HPDE6-E6E7 (cell line): ENCODE measurements around the gene CTNNA3.

Experiments
- DNase-seq: peaks from one replicate; pipeline ENCODE4 v3.0.0; 2011; ENCODE audit warnings: missing footprints; ENCODE audit errors: extremely low spot score

CTNNA3 gene

DNA sequence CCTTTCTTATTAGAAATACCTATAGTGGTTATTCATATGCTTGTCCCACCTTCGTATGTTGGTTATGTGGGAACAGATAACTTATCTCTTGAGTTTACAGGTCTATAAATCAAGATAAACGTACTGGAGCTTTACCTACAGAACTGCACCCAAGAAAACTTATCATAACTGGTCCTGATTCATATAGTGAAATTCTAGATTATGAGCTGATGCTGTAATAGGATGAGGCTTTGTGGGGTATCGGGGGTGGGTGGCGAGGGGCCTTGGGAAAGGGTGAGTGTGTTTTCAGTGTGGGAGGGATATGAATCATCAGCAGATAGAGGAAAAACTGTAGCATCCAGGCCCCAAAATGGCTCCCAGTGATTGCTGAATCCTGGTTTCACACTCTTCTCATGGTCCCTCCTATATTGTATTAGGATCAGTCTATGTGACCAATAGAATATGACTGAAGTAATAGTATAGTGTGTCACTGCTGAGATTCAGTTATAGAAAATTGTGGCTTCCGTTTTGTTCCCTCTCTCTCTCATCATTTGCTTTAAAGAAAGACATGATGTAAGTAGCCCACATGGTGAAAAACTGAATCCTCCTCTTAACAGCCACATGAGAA, 1476.9 kb downstream of the CTNNA3 start:
- DNase-seq, result no peak

DNA sequence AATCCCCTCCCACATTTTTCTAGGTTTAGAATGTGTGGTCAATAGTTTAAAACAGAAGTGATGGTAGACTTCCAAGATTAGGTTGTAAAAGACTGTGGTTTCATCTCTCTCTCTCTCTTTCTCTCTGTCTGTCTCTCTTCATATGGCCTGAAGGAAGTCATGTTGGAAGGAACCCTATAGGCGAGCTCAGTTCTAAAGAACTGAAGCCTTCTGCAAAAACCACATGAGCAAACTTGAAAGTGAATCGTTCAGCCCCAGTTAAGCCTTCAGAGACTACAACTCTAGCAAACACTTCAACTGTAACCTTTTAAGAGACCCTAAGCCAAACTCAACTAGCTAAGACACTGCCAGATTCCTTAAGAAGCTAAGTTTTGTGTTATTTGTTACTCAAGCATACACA, 1477.7 kb downstream of the CTNNA3 start:
- no peak for DNase-seq

DNA sequence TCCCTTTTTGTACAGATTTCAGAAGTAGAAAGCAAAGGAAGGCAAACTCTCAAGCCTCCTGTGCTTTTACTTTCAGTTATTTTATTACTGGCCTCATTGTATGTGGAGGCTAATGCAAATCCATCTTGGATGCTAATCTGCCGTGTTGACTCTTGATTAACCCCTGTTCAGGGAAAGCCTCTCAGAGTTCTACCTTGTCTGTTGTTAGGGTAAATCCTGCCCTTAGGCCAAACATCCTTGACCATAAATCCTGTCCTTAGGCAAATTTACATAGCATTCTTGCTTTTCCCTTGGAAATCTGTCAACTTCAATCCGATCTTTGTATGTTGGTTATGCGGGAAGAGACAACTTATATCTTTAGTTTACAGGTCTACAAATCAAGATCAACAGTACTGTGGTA, 1480.1 kb downstream of the CTNNA3 start:
- no peak for DNase-seq

DNA sequence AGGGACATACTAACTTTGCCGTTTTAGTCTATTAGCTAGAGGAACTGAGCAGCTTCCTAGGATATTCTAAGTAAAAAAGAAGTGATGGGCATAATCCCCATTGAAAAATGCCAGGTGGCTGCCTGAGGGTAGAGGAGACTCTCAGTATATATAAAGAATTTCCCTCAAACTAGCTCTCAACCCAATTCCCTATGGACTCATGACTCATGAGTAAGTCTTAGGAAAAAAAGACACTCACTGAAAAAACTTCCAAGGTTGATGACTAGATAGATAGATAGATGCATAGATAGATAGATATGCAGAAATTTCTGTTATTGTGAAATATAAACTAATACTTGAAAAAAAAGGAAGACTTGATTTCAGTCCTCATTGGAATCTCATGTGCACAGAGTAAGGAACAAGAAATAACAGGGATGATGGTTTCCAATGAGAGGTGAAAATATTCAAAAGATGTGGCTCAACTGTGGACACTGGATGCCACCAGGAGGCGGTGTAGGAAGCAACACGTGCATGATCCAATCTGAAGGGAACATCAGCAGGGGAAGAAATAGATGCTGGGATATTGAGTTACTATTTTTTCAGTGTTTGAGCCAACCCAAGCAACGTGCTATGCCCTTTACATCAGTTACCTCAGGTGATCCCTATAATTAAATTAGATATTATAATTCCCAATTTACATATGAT, 1481.1 kb downstream of the CTNNA3 start:
- DNase-seq, result no peak

DNA sequence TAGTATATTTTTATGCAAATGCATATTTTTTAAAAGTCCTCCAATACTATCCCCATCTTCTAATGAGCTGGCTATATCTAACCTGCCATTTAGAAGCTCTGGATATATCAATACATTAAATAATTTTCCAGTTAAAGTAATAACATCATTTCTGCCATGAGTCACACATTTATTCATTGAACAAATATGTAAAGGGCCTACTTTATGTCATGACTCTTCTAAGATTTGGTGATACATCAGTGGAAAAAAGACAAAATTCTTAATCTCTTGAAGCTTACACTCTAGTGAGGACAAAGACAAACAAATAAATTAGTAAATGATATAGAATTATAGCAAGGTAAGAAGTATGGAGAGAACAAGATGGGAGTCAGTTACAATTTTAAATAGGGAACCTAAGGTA, 1487.0 kb downstream of the CTNNA3 start:
- no peak for DNase-seq

DNA sequence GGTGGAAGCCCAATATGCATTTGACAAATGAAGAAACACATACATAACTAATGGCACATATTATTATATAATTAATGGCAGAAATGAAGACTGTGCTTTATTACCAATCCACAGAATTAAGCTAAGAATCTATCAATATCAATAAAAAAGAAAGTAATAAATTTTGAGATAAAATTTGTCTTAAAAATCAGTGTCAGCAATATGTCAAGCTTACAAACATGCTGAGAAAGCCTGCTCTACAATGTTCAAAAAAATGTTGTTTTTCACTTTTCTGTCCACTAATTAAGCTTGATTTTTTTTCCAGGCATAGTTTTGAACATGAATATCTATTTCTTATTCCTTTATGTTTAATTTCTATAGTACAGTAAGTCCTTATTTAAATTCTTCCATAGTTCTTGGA, 1491.2 kb downstream of the CTNNA3 start:
- DNase-seq, result no peak

DNA sequence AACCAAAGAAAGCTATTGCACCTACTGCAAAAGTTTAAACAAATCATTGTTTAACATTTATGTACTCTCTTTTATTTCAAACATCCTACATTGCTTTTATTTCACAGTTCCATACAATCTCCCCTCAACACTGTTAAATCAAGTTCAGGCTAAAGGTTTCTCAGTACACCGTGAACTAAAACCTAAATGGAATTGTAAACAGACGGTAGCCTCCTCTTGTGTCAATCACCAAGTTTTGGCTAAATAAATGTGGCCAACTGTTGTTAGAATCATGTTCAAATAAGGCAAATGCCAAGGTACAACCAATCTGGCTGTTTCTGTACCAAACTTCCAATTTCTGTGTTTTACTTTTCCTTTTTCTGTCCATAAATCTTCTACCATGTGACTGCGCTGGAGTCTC, 1493.9 kb downstream of the CTNNA3 start:
- DNase-seq, result no peak

DNA sequence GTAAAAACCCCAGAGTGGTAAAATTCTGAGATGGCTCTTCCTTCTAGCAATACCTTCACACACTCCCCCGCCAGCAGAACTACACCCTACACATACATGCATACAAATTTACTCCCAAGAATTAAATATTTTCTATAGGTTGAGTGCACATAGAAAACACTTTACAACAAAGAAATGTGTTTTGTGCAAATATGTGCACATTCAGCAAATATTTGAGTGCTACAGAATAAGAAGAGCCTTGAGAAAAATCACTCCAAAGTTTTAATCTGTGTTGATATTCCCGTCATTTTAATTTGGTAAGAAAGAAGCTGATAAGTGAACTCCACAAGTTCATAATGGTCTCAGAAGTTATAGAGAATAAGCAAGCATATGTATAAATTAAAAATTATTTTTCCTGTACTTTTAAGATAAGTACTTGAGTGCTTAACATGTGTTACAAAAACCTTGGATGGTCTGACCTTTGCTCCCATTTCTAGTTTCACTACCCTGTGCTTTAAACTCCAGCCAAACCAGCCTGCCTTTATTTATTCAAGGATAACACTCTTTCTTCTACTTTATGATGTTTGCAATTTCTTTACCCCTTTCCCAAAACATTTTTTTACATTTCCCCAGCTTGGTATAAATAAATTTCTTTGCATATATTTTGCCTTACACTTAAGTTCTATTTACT, 1503.7 kb downstream of the CTNNA3 start:
- no peak for DNase-seq

DNA sequence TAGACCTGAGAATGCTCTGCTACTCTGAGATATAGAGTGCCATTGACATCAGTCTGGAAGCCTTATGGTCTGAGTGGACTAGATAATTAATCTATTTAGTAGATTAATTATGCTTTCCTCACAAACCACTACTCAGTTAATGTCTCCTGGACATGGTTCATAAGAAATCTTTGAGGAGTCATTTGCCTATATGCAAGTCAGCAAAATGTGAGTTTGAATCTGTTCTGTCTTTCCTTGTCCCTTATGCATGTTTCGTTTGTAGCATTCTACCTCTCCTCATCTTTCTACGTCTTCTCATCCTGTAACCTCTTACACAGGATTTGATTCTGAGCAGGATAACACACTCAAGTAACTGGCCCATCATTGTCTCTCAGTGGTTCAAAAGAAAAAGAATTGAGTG, 1505.6 kb downstream of the CTNNA3 start:
- no peak for DNase-seq

DNA sequence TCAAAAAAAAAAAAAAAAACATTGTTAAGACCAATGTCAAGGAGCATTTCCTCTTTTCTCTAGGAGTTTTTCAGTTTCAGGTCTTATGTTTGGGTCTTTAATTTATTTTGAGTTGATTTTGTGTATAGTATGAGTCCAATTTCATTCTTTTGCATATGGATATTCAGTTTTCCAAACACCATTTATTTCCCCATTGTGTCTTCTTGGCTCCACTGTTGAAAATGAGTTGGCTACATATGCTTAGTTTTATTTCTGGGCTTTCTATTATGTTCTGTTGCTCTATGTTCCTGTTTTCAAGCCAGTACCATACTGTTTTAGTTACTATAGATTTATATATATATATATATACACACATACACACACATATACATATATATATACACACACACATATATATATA, 1506.7 kb downstream of the CTNNA3 start:
- no peak for DNase-seq

DNA sequence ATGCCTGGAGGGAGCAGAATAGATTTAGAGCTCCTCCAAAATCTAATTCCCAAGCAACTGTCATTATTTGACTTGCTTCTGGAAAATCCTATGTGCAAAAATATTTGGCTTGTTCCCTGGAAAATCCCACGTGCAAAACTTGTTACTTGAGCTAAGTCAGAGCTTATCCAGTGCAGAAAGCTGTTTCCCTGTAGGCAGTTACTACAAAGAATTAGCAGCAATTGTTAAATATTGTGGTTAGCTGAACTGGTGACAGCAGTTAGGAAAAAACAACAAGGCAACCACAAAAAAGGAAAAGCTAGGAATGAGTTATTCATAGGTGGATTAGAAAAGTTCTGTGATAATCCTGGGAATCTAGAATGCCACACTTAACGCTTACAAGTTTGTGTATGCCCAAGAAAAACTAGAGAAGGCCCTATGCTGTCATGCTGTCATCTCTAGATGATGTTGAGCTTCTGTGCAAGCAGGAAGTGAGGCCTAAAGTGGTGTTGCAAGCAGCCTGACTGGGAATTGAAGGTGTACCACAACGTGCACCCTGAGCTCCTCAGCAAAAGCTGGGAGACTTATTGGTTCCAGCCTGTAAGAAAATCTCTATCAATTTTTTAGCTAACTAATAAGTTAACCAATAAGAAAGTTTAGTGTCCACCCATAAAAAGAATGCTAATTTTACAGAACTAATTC, 1508.8 kb downstream of the CTNNA3 start:
- DNase-seq, result no peak

DNA sequence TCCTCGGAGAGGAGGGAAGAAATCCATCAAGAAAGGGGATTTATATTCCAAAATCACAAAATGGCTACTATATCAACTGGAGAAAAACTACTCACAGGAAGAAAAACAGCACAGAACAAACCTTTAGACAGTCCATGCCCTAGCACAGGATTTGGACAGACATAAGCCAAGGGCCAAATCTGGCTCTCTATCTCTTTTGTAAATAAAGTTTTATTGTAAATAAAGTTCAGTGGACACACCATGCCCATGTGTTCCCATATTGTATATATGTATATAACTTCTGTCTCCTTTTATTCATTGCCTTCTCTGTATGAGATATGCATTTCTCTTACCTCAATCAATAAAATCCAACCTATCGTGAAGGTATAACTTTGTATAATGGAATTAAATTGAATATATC, 1513.0 kb downstream of the CTNNA3 start:
- no peak for DNase-seq

DNA sequence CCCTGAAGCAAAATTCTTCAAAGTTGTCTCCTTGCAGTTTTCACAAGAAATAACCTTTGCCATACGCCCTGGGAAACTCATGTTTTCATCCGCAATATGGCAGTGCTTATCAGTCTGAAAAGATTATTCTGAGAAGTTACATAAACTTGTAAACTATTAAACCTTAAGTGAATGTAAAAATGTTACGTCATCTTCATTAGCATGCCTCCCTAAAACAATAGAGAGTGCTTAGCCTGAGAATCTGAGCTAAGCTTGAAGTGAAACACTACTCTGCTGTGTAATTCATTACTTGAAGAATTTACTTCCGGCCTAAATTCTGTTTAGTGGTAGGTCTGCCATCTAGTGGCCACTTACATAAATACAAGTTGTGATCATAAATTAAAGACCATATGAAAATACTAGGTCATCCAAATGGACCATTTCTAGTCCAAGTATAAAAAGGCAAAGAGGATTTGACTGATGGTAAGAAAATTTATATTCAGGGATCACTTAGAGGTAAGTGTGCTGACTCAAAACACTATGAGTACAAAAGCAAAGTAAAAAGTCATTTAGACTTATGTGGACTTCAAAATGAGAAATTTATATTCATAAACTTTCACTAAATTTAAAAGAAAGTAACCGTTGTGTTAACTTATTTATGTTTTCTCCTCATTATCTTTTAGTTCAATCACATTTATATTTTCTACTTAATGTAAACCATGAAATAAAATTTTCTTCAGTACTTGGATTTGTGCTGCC, 1515.2 kb downstream of the CTNNA3 start:
- peak; percentile 14 for DNase-seq

DNA sequence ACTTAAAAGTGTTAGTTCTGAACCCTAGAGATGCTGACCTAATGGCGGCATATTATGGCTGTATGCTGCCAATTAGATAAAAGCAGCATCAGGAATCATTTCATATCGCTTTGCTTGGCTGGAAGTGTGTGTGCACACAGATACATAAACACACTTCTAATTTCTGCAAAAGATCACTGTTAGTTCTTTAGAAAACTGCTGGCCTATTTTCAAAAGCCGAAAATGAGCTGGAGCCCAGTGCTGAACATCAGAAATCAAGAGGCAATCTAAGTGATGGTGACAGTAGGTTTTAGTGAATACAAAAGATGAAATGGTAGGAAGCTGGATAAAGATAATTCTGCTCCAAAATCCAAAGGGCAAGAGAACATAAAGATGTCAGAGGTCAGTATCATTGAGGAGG, 1516.0 kb downstream of the CTNNA3 start:
- DNase-seq, result no peak

DNA sequence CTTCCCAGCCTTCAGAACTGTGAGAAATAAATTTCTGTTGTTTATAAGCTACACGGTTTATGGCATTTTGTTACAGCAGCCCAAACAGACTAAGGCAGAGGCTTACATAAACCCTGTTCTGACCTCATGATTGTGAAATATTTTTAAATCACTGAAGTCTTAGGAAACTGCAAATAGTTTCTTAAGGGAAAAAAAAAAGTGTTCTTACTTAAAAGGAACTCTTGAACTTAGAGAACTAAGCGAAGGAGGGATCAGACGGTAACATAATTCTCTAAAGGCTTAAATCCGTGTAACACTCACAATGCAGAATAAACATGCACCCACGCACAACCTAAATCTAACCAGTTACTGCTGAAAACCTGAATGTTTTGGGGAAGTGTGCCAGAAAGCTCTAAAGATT, 1519.2 kb downstream of the CTNNA3 start:
- DNase-seq, result no peak

DNA sequence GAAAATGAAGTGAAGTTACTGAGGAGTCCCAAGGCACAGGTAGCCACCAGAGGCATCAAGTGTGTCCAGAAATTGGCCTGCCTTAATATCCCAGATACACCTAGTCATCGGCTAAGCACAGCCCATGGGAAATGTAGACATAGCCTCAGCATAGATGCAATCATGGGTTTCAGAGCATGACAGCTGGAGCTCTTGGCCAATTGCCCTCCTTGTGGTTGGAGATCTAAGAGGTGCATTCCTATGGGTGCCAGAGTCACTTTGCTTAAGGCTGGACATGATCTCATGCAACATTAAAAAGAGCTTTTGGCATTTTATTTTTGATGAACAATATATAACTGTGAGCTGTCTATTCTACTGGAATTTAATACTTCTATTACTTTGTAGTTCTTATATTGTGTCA, 1528.2 kb downstream of the CTNNA3 start:
- peak; percentile 3 for DNase-seq

DNA sequence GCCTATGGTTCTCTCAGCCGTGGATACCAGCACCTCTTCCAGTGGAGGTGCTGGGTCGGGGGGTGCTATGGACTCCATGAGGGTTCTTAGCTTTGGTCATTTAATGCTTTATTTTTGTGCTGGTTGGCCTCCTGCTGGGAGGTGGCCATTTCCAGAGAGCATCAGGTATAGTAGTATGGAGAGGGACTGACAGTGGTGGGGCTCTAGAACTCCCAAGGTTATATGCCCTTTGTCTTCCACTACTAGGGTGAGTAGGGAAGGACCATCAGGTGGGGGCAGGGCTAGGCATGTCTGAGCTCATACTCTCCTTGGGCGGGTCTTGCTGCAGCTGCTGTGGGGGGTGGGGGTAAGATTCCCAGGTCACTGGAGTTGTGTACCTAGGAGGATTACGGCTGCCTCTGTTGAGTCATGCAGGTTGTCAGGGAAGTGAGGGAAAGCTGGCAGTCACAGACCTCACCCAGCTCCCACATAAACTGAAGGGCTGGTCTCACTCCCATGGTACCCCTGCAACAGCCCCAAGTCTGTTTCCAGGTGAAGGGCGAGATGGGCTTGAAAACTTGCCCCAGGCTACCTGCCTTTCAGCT, 1533.3 kb downstream of the CTNNA3 start:
- DNase-seq, result no peak

DNA sequence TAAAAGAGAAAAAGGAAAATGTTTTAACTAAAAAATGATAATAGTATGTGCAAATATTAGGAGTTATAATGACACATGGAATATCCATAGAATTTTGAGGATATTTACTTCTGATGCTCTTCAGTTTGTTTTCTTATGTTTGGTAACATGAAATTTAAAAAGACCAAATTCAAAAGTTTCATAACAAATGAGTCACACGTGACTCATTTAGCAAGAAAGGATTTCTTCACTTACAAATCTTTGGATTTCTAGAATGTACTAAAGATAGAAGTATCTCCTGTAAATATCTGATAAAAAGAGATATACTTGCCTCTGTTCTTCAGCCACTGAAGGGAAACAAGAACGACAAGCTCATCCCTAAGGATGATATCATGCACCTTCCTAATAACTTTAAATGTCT, 1544.6 kb downstream of the CTNNA3 start:
- no peak for DNase-seq

DNA sequence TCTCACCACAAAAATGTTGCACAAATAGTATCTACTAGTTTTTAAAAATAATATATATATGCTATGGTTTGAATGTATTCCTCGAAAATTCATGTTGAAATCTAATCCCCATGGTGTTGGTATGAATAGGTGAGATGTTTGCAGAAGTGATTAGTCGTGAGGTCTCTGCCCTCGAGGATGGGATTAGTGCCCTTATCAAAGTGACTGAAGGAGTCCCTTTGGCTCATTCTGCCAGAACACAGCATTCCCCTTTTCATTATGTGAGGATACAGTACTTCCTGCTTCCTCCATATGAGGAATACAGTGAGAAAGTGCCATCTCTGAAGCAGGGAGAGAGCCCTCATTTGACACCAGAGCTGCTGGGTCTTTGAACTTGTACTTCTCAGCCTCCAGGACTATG, 1547.7 kb downstream of the CTNNA3 start:
- no peak for DNase-seq

DNA sequence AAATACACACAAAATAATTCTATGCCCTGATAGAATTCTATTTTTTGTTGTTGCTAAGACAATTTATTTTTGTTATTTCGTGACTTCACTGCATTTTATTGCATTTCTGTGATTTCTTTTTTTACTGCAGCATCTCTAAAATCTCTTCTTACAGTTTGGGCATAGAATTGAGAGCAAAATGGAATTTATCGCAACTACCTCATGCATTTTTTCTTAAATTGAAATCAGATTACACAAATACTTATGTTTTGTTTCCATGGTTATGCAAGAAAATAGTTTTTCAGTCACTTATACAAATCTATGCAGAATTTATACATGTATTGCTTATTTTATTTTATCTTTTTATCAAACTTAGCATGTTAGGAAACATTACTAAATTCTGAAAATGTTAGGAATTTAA, 1552.0 kb downstream of the CTNNA3 start:
- DNase-seq, result no peak

DNA sequence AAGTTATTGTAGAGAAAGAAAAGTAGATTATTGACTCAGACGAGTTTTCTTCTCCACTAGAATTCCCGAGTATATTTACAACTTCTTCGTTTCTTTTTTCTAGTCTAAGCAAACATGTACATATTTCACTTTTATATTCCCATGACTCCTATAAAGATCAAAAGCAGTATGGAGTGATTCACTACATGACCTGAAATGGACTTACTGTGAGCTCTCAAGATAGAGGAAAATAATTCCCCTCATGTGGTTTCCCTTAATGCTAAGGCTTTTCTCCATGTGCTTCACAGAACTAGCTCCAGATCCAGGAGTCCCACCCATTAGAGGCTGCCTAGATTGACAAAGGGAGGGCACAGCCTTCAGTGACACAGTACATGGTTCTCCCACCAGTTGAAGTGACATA, 1593.2 kb downstream of the CTNNA3 start:
- no peak for DNase-seq
